HCT116 (cell line): ENCODE results near the gene OR56B4. TPM values are rescaled to one million over a fixed set of nuclear protein-coding genes. Genes with fewer than 3 reads are reported as not detected.

Experiments used
- ATAC-seq: fragments of 200-7000 bp; cut with Tn5 transposase; 2 replicates; pipeline ENCODE4 v1.9.1; 2020; ENCODE audit warnings: mild to moderate bottlenecking, moderate library complexity
- BruUV-seq: library from RNA; stranded (reverse); fragments of 400-500 nt; replicated peaks from 2 replicates; lab custom pipeline; 2021; lab: Mats Ljungman, UMichigan
- CTCF ChIA-PET: fragments of 300-600 bp; sonication (Branson Sonifier 250); formaldehyde crosslinking; loops from one replicate; lab custom pipeline; 2021; ENCODE audit warnings: antibody characterized with exemption; lab: Charles Lee
- POLR2A ChIA-PET: fragments of 300-600, 350-600 bp; sonication (Branson Sonifier 250); formaldehyde crosslinking; loops from one replicate; lab custom pipeline; 2021; ENCODE audit warnings: antibody characterized with exemption; lab: Charles Lee
- RAD21 ChIA-PET, 2 experiments: fragments of 300-600 bp; sonication (Branson Sonifier 250); formaldehyde crosslinking; loops; one replicate each; lab custom pipeline; 2023; ENCODE audit warnings: low total read pairs in 2 of 2; ENCODE audit not compliant: uncharacterized antibody in 2 of 2, unreplicated experiment in 2 of 2, low non-redundant PET in 1 of 2; lab: Charles Lee
- DNase-seq: peaks from one replicate; pipeline ENCODE4 v3.0.0-alpha.2; 2010; ENCODE audit warnings: low read depth, low spot score
- H2AFZ ChIP-seq: fragments of 200-600 bp; shearing (Covaris generic), sonication (generic); 2 replicates; pipeline ENCODE4 v1.6.1; 2017; ENCODE audit warnings: low read depth, mixed run types, mixed read lengths, antibody characterized with exemption, low read length; ENCODE audit not compliant: poor library complexity, severe bottlenecking
- H3K27ac ChIP-seq: 2 replicates; pipeline ENCODE4 v1.5.1; 2012; ENCODE audit warnings: low read depth, low read length
- H3K27me3 ChIP-seq: fragments of 200-600 bp; sonication (generic); 2 replicates; pipeline ENCODE4 v1.6.1; 2016; ENCODE audit warnings: mixed run types, low read length, mixed read lengths; ENCODE audit not compliant: insufficient read depth
- H3K36me3 ChIP-seq, 2 experiments: fragments of 200-500 bp in 1 of 2; fragments of 200-600 bp in 1 of 2; sonication (Bioruptor generic) in 1 of 2; sonication (generic) in 1 of 2; 2 replicates each; pipeline versions ENCODE4 v1.5.1 to v1.6.1; 2014 to 2016; ENCODE audit warnings: low read length in 2 of 2, inconsistent platforms in 1 of 2, mixed read lengths in 1 of 2, mixed run types in 1 of 2; ENCODE audit not compliant: insufficient read depth in 2 of 2, control insufficient read depth in 1 of 2
- H3K4me1 ChIP-seq, 2 experiments: fragments of 200-600 bp in 1 of 2; sonication (generic) in 1 of 2; 2 replicates each; pipeline versions ENCODE4 v1.5.1 to v1.6.1; 2012 to 2017; ENCODE audit warnings: low read length in 2 of 2, inconsistent platforms in 1 of 2, mild to moderate bottlenecking in 1 of 2, mixed read lengths in 1 of 2, mixed run types in 1 of 2, moderate library complexity in 1 of 2; ENCODE audit not compliant: insufficient read depth in 2 of 2, control insufficient read depth in 1 of 2
- H3K4me2 ChIP-seq: fragments of 200-600 bp; sonication (generic); 2 replicates; pipeline ENCODE4 v1.6.1; 2017; ENCODE audit warnings: mixed run types, low read length, mixed read lengths
- H3K4me3 ChIP-seq, 2 experiments: fragments of 200-600 bp in 1 of 2; sonication (generic) in 1 of 2; replicated peaks in 1 of 2; 2 replicates each; pipeline ENCODE4 v1.5.1; 2011 to 2016; ENCODE audit warnings: low read length in 2 of 2, control low read depth in 1 of 2, low read depth in 1 of 2, mild to moderate bottlenecking in 1 of 2, mixed read lengths in 1 of 2, mixed run types in 1 of 2
- H3K79me2 ChIP-seq: fragments of 200-600 bp; sonication (generic); 2 replicates; pipeline ENCODE4 v1.6.1; 2017; ENCODE audit warnings: mild to moderate bottlenecking, mixed run types, low read length, moderate library complexity, mixed read lengths; ENCODE audit not compliant: insufficient read depth
- H3K9ac ChIP-seq: fragments of 200-600 bp; sonication (generic); 2 replicates; pipeline ENCODE4 v1.6.1; 2016; ENCODE audit warnings: low read length, mixed read lengths
- H3K9me2 ChIP-seq: fragments of 200-600 bp; sonication (generic), shearing (Covaris generic); 2 replicates; pipeline ENCODE4 v1.6.1; 2017; ENCODE audit warnings: mixed run types, mild to moderate bottlenecking, moderate library complexity; ENCODE audit not compliant: insufficient read depth
- H3K9me3 ChIP-seq, 2 experiments: fragments of 200-500 bp in 1 of 2; fragments of 200-600 bp in 1 of 2; sonication (Bioruptor generic) in 1 of 2; sonication (generic) in 1 of 2; 2 replicates each; pipeline ENCODE4 v1.6.1; 2014 to 2017; ENCODE audit warnings: low read length in 2 of 2, mixed read lengths in 2 of 2, inconsistent platforms in 1 of 2, low read depth in 1 of 2, mild to moderate bottlenecking in 1 of 2, mixed run types in 1 of 2, moderate library complexity in 1 of 2; ENCODE audit not compliant: control insufficient read depth in 1 of 2, insufficient read depth in 1 of 2
- H4K20me1 ChIP-seq: fragments of 200-600 bp; sonication (generic), shearing (Covaris generic); 2 replicates; pipeline ENCODE4 v1.6.1; 2017; ENCODE audit warnings: mixed run types, mild to moderate bottlenecking, moderate library complexity; ENCODE audit not compliant: insufficient read depth
- CEBPB ChIP-seq: IDR thresholded peaks from 2 replicates; pipeline ENCODE4 v1.6.1; 2012; ENCODE audit warnings: low read depth
- CTCF ChIP-seq, 3 experiments: fragments of 200-600 bp in 1 of 3; sonication (generic) in 1 of 3; IDR thresholded peaks in 2 of 3; conservative IDR thresholded peaks in 1 of 3; 2 replicates each; pipeline ENCODE4 v1.5.1; 2012 to 2017; ENCODE audit warnings: low read depth in 2 of 3, low read length in 2 of 3, antibody characterized with exemption in 1 of 3, borderline replicate concordance in 1 of 3, control low read depth in 1 of 3, mild to moderate bottlenecking in 1 of 3, mixed read lengths in 1 of 3, mixed run types in 1 of 3, moderate library complexity in 1 of 3; ENCODE audit not compliant: insufficient read depth in 1 of 3
- EGR1 ChIP-seq: IDR thresholded peaks from 2 replicates; pipeline ENCODE4 v1.6.1; 2012; ENCODE audit warnings: low read depth
- EZH2phosphoT487 ChIP-seq: fragments of 200-600 bp; IDR thresholded peaks from 2 replicates; pipeline ENCODE4 v1.6.1; 2018; ENCODE audit warnings: antibody characterized with exemption, borderline replicate concordance
- FOSL1 ChIP-seq: IDR thresholded peaks from 2 replicates; pipeline ENCODE4 v1.6.1; 2012; ENCODE audit warnings: low read depth
- JUND ChIP-seq: IDR thresholded peaks from 2 replicates; pipeline ENCODE4 v1.6.1; 2012
- RAD21 ChIP-seq: IDR thresholded peaks from 2 replicates; pipeline ENCODE4 v1.6.1; 2012; ENCODE audit warnings: low read depth, mild to moderate bottlenecking
- REST ChIP-seq: IDR thresholded peaks from 2 replicates; pipeline ENCODE4 v1.6.1; 2012; ENCODE audit warnings: low read depth
- SRF ChIP-seq: IDR thresholded peaks from 2 replicates; pipeline ENCODE4 v1.6.1; 2012; ENCODE audit warnings: low read depth
- TCF7L2 ChIP-seq: IDR thresholded peaks from 2 replicates; pipeline ENCODE4 v1.7.0; 2011; ENCODE audit warnings: borderline replicate concordance, inconsistent platforms; ENCODE audit not compliant: insufficient read depth, insufficient read length; ENCODE audit errors: extremely low read depth
- YY1 ChIP-seq: IDR thresholded peaks from 2 replicates; pipeline ENCODE4 v1.6.1; 2011; ENCODE audit warnings: low read length, low read depth, moderate library complexity, mild to moderate bottlenecking; ENCODE audit not compliant: insufficient replicate concordance; ENCODE audit errors: extremely low read depth
- ZNF274 ChIP-seq: fragments of 200-500 bp; sonication (Bioruptor generic); IDR thresholded peaks from 2 replicates; pipeline ENCODE4 v1.6.1; 2014; ENCODE audit warnings: mild to moderate bottlenecking, low read depth, low read length, inconsistent platforms
- intact Hi-C: fragments of 100-400 bp; cut with micrococcal nuclease; formaldehyde crosslinking; loops from 2 replicates; pipeline ENCODE4 v1.10.0; 2022
- total RNA-seq: library from RNA; stranded (reverse); gene quantifications from one replicate; pipeline ENCODE4 v1.2.1, GENCODE V29; 2021; ENCODE audit not compliant: unreplicated experiment
- TF ChIP-seq, protein P1 (sequence below): IDR thresholded peaks from 2 replicates; pipeline ENCODE4 v1.6.1; 2012

The OR56B4 gene
- total RNA-seq, 1 experiment from 2014 or later: not detected

DNA sequence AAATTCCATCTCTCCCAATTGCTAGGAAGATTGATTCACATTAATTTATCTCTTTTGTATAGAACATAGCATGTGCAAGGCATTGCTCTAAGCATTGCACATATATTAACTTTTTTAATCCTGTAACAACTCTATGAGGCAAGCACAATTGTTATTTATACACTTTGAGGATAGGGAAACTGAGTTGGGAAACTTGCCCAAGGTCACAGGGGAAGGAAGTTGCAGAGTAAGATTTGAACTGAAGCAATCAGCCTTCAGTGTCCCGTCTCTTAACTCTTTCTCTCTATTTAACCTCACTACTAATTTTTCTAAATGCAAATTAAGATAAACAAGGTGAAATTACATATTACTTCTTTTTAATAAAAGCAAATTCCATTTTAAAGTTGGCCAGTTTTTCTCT lies 22.2 kb downstream of the OR56B4 start:
- Histone ChIP-seq H4K20me1 (no peaks in the 10 kb centered on the region), H3K36me3 (no peaks in the 10 kb centered on the region; a peak in 1 of 4 replicates), H2AFZ (no peak overlapping the region), H3K27me3 (peaks cover 45% of the 10 kb centered on the region), H3K79me2 (no peaks in the 10 kb centered on the region), H3K4me1 (no peaks in the 10 kb centered on the region), H3K4me3 (no peak overlapping the region), H3K9me3 (no peaks in the 10 kb centered on the region), H3K27ac (no peak overlapping the region), H3K9me2 (no peaks in the 10 kb centered on the region), H3K4me2 (no peak overlapping the region), H3K9ac (no peak overlapping the region)
- POLR2A ChIA-PET: no interaction called here
- no peak for DNase-seq
- intact Hi-C loops: no loop called here
- ATAC-seq: no peak
- TF ChIP-seq REST (no peak), ZNF274 (no peak), RAD21 (no peak)
- CTCF ChIA-PET: no interaction called here
- RAD21 ChIA-PET: no interaction called here
- no TSS peak for BruUV-seq

DNA sequence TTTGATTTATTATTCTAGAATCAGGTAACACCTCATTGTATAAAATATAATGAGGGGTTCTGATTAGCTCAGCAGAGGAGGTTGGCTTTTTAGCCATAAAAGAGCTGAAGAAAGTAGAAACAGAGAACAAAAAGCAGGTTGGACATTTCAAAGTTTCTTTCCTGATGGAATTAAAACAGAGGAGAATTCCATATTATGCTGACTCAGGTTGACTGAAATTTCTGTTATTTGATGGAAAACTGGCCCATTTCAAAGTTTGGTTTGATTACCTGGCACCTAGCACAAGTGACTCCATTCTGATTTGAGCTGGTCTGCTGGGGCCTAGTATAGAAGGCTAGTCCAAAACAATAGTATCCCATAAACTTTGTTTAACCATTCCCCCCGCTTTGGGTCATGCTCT lies 24.9 kb downstream of the OR56B4 start:
- intact Hi-C loops: no loop called here
- no TSS peak for BruUV-seq

More for the DNA sequence above, 24.9 kb downstream of the OR56B4 start:
- no peak for ATAC-seq
- H3K9me3 ChIP-seq: no peaks in the 10 kb centered on the region
- CTCF ChIA-PET: no interaction called here
- H3K4me1 ChIP-seq: no peaks in the 10 kb centered on the region
- TF ChIP-seq SRF: no peak
- no peak for TF ChIP-seq EZH2phosphoT487
- TF ChIP-seq, protein P1, sequence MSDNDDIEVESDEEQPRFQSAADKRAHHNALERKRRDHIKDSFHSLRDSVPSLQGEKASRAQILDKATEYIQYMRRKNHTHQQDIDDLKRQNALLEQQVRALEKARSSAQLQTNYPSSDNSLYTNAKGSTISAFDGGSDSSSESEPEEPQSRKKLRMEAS: no peak
- no peak for TF ChIP-seq CTCF (IDR thresholded peaks at IDR 0.05 in 2 of 3, conservative IDR thresholded peaks at IDR 0.05 in 1 of 3; ENCODE audit: borderline replicate concordance in 1 of 3, insufficient read depth in 1 of 3, low read depth in 2 of 3, low read length in 2 of 3)
- no peak for TF ChIP-seq TCF7L2
- no peak for TF ChIP-seq YY1
- TF ChIP-seq RAD21: no peak
- TF ChIP-seq JUND: no peak
- no peak for TF ChIP-seq FOSL1
- TF ChIP-seq EGR1: no peak
- no peak for TF ChIP-seq CEBPB
- no peak for TF ChIP-seq ZNF274
- RAD21 ChIA-PET: no interaction called here
- POLR2A ChIA-PET: no interaction called here
- H2AFZ ChIP-seq: no peak overlapping the region
- no peak overlapping the region for H3K4me3 ChIP-seq
- H4K20me1 ChIP-seq: no peaks in the 10 kb centered on the region
- no peak for DNase-seq
- H3K9me2 ChIP-seq: no peaks in the 10 kb centered on the region
- H3K79me2 ChIP-seq: no peaks in the 10 kb centered on the region
- H3K4me2 ChIP-seq: no peak overlapping the region
- H3K27ac ChIP-seq: no peak overlapping the region
- H3K9ac ChIP-seq: no peak overlapping the region
- no peaks in the 10 kb centered on the region for H3K36me3 ChIP-seq
- peaks cover 61% of the 10 kb centered on the region for H3K27me3 ChIP-seq
